ENCODE data around the gene RBM20.
"Not testable (repeated sequence)": the region's sequence is repeated elsewhere in the genome, so short reads cannot be mapped to it uniquely, and the experiment has no call there.

RBM20 gene

DNA sequence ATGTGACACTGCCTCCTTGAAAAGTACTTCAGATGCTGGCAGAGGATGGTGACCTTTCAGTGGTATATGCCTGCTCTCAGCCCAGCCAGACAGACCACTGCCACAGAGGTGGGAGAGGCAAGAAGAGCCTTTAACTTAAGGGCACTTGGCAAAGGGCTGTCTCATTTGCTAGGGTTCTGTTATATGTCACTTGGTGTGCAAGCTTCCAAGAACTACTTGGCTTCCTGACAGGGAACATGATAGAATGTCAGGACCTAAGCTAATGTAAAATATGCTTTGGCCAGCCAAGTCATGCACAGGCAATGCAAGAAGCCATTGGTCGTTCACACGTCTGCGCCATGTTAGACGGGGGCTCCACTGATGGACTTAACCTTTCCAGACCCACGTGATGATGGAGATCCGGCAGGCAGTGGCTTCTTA lies 54.7 kb downstream of the RBM20 start:
- H3K4me3 ChIP-seq (ENCODE audit: low read depth, low read length): no peak overlapping the region
- DNase-seq (ENCODE audit: low read depth): no peak
- TF ChIP-seq, protein P1, sequence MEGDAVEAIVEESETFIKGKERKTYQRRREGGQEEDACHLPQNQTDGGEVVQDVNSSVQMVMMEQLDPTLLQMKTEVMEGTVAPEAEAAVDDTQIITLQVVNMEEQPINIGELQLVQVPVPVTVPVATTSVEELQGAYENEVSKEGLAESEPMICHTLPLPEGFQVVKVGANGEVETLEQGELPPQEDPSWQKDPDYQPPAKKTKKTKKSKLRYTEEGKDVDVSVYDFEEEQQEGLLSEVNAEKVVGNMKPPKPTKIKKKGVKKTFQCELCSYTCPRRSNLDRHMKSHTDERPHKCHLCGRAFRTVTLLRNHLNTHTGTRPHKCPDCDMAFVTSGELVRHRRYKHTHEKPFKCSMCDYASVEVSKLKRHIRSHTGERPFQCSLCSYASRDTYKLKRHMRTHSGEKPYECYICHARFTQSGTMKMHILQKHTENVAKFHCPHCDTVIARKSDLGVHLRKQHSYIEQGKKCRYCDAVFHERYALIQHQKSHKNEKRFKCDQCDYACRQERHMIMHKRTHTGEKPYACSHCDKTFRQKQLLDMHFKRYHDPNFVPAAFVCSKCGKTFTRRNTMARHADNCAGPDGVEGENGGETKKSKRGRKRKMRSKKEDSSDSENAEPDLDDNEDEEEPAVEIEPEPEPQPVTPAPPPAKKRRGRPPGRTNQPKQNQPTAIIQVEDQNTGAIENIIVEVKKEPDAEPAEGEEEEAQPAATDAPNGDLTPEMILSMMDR (IDR thresholded peaks at IDR 0.05; ENCODE audit: low read depth, low read length, missing control alignments): no peak

DNA sequence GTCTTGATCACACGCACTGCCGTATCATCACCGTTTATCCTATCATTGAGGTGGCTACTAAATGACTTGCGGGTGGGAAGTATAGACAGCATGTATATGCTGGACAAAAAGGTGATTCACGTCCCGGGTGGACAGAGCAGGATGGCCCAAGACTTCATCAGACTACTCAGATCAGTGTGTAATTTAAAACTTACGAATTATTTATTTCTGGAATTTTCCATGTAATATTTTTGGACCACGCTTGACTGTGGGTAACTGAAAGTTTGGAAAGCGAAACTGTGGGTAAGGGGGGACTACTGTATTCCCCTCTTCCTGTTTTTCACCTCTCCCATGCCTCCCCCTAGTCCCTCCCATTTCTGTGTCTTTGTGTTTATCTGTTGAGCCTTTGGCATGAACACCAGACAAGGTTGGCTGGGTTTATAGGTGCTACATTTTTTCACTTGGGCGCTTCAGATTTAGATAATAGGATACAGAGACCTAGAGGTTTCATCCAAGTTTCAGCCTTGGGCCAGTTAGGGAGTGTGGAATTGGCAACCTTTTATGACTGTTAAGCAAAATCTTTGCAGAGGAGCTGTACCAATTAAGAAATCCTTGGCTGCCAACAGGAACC lies 55.8 kb downstream of the RBM20 start:
- DNase-seq (ENCODE audit: low read depth): no peak
- TF ChIP-seq, protein P1 (IDR thresholded peaks at IDR 0.05; ENCODE audit: low read depth, low read length, missing control alignments): no peak
- no peak overlapping the region for H3K4me3 ChIP-seq (ENCODE audit: low read depth, low read length)

DNA sequence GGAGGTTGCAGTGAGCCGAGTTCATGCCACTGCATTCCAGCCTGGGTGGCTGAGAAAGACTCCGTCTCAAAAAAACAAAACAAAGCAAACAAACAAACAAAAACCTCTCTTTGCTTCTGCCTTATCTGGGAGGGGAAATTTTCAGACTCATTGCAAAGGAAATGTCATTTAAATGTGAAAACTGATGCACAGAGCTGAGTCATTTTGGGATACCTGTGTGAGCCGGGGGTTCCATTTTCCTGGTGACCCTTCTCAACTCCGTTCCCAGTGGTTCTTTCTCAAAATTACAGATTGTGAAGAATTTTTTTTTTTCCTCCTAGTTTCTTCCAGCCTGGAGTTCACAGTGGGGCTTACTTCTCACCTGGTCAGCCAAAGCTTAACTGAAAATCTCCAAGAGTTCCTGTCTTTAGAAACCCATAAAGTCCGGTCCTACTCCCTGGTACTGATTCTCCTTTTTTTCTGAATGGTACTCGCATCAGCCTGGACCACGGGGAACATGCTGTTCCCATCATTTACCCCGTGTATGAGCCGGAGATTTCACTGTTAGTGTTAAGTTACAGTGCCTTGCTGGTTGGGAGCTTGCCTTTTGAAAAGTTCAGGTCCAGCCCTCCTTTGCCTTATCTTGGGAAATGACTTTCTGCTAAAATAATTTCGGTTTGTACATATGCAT lies 56.9 kb downstream of the RBM20 start:
- no peak for DNase-seq (ENCODE audit: low read depth)
- TF ChIP-seq, protein P1 (IDR thresholded peaks at IDR 0.05; ENCODE audit: low read depth, low read length, missing control alignments): no peak
- H3K4me3 ChIP-seq (ENCODE audit: low read depth, low read length): no peak overlapping the region

DNA sequence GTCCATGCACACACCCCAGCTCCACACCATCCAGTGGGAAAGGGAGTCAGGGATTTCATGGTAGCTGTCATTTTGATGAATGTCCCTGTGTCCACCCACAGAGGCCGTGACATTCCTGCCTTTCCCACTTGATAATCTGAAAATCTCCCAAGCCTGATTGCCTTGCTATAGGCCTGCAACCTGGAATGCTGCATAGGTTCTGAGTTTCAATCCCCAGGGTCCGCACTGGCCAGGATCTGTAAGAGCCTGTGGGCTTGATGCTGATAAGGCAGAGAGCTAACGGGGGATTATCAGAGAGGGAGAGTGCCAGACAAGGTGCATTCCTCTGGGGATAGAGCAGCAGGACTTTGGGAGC lies 57.5 kb downstream of the RBM20 start:
- no peak overlapping the region for H3K4me3 ChIP-seq (ENCODE audit: low read depth, low read length)
- no peak for DNase-seq (ENCODE audit: low read depth)
- TF ChIP-seq, protein P1 (IDR thresholded peaks at IDR 0.05; ENCODE audit: low read depth, low read length, missing control alignments): no peak

DNA sequence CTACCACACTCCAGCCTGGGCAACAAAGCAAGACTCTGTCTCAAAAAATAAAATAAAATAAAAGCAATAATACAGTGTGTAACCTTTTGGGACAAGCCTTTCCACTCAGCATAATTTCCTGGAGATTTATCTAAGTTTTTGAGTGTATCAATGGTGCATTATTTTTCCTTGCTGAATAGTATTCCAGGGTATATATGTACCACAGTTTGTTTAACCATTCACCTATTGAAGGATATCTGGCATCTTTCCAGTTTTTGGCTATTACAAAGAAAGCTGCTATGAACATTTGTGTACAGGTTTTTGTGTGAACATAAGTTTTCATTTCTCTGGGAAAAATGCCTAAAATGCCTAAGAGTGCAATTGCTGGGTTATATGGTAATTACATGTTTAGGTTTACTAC lies 59.9 kb downstream of the RBM20 start:
- no peak for DNase-seq (ENCODE audit: low read depth)
- TF ChIP-seq, protein P1 (IDR thresholded peaks at IDR 0.05; ENCODE audit: low read depth, low read length, missing control alignments): no peak
- H3K4me3 ChIP-seq (ENCODE audit: low read depth, low read length): no peak overlapping the region

DNA sequence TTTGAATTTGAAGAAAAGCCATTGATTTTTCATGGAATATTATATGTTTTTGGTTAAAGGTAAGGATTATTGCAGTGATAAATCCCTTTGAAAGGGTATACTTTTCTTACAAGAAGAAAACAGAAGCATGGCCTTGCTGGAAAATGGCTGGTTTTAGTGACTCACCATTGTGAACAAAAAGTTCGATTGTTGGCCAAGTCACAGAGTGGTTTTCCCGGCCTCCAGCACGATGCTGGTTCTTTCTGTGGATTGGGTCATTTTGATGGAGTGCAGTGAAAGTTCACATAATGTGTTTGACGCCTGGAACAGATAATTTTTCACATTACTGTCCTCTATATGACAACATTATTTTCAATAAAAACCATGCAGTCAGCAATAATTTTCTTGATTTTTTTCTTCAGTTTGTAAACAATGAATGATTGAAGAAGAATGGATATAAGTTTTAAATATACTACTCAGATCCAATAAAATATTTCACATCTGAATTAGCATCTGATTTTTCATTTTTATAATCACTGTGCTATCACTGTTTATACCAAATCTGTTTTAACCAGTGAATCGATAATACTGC lies 60.9 kb downstream of the RBM20 start:
- H3K4me3 ChIP-seq (ENCODE audit: low read depth, low read length): no peak overlapping the region
- no peak for DNase-seq (ENCODE audit: low read depth)
- TF ChIP-seq, protein P1 (IDR thresholded peaks at IDR 0.05; ENCODE audit: low read depth, low read length, missing control alignments): no peak

DNA sequence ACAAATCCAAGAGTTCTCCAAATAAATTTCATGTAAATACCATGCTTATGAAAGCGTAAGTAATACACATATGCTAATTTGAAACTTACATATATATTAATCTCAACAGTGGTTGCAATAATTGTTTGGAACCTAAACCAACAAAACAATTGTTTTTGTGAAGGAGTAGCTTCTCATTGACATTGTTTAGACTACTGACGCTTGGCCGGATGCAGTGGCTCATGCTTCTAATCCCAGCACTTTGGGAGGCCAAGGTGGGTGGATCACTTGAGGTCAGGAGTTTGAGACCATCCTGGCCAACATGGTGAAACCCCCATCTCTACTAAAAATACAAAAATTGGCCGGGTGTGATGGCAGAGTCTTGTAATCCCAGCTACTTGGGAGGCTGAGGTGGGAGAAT lies 61.5 kb downstream of the RBM20 start:
- DNase-seq (ENCODE audit: low read depth): not testable (repeated sequence)

More for the DNA sequence above, 61.5 kb downstream of the RBM20 start:
- not testable (repeated sequence) for H3K4me3 ChIP-seq (ENCODE audit: low read depth, low read length)

Measured in GM12864 (cell line).